HUES64 (cell line): Measurements from ENCODE around the gene CDK14.

ENCODE experiments used
- H3K27ac ChIP-seq: 2 replicates; pipeline ENCODE4 v1.7.0; 2013; ENCODE audit warnings: low read depth, low read length, inconsistent platforms
- H3K27me3 ChIP-seq: 2 replicates; pipeline ENCODE4 v1.6.1; 2013; ENCODE audit warnings: mild to moderate bottlenecking, low read length; ENCODE audit not compliant: insufficient read depth
- H3K36me3 ChIP-seq: 2 replicates; pipeline ENCODE4 v1.6.1; 2013; ENCODE audit warnings: mild to moderate bottlenecking, low read length; ENCODE audit not compliant: insufficient read depth
- H3K4me1 ChIP-seq: 2 replicates; pipeline ENCODE4 v1.6.1; 2013; ENCODE audit warnings: mild to moderate bottlenecking, low read length, moderate library complexity; ENCODE audit not compliant: insufficient read depth
- H3K4me3 ChIP-seq: 2 replicates; pipeline ENCODE4 v1.5.1; 2013; ENCODE audit warnings: mild to moderate bottlenecking, low read length, moderate library complexity
- H3K9ac ChIP-seq: 2 replicates; pipeline ENCODE4 v1.6.1; 2013; ENCODE audit warnings: mild to moderate bottlenecking, low read depth, low read length
- H3K9me3 ChIP-seq: 2 replicates; pipeline ENCODE4 v1.6.1; 2013; ENCODE audit warnings: low read depth, low read length; ENCODE audit not compliant: insufficient read depth
- WGBS: fragments of 150-250, 120-280 bp; methylation state at CpG from one replicate; pipeline ENCODE4 v1.1.7; 2013; ENCODE audit warnings: missing lambda C conversion rate; 5-methylcytosine and 5-hydroxymethylcytosine counted together

Gene CDK14

GRCh38 chr7:90876701-90877100 lies 280.6 kb downstream of the CDK14 start:
- 94% methylated on average over 2 of the region's 2 CpGs for WGBS
- Histone ChIP-seq H3K36me3 (peaks cover 7% of the 10 kb centered on the region; the same call in 1 of the 2 replicates), H3K9me3 (no peaks in the 10 kb centered on the region), H3K4me1 (no peaks in the 10 kb centered on the region), H3K27me3 (no peaks in the 10 kb centered on the region), H3K9ac (no peak overlapping the region), H3K27ac (no peak overlapping the region), H3K4me3 (no peak overlapping the region)

DNA sequence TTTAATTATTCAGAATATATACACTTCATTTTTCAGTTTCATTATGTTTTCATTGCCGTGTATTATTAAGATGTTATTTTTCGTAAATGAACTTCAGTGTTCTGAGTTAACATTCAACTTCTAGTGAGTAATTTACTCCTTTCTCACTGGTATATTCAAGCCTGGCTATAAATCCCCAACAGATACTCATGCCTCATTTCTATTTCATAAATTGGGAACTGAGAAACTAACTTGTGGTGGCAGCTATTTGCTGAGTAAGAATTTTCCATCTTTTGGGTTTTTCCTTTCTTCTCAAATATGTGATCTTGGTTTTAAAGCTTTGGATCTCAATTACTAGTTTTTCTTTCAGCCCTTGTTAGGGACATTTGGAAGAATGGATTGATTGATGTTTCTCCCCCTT lies 281.1 kb downstream of the CDK14 start:
- 80% methylated on average over 1 of the region's 2 CpGs for WGBS
- Histone ChIP-seq H3K36me3 (peaks cover 7% of the 10 kb centered on the region; the same call in 1 of the 2 replicates), H3K4me1 (no peaks in the 10 kb centered on the region), H3K4me3 (no peak overlapping the region), H3K27me3 (no peaks in the 10 kb centered on the region), H3K9ac (no peak overlapping the region), H3K27ac (no peak overlapping the region), H3K9me3 (no peaks in the 10 kb centered on the region)

- Histone ChIP-seq H3K27me3 (no peaks in the 10 kb centered on the region), H3K9me3 (no peaks in the 10 kb centered on the region), H3K4me1 (no peaks in the 10 kb centered on the region), H3K36me3 (peaks cover 7% of the 10 kb centered on the region; the same call in 1 of the 2 replicates), H3K27ac (no peak overlapping the region), H3K4me3 (no peak overlapping the region), H3K9ac (no peak overlapping the region)
- WGBS = 94% methylated on average over 3 of the region's 3 CpGs
Observed at GRCh38 chr7:90879924-90880323, 283.8 kb downstream of the CDK14 start.

DNA sequence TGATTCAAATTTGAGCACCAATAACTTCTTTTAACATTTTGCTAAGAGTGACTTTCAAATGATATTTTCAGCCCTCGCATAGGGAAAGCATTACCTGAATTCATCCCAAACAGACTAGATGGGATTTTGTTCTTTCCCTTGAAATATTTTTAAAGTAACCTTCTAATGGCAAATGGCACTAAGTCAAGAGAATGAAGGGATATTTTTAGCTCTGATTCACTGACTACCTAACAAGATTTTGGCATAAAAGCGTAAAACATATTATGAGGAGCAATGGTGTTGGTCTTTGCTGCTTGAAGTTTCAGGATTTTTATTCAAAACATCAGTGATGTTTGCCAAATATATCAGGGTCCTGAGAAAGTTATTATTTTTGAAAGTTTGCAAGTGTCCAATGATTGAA lies 290.3 kb downstream of the CDK14 start:
- H3K9ac ChIP-seq = no peak overlapping the region
- H3K36me3 ChIP-seq = no peaks in the 10 kb centered on the region
- no peak overlapping the region for H3K27ac ChIP-seq
- no peak overlapping the region for H3K4me3 ChIP-seq
- no peaks in the 10 kb centered on the region for H3K27me3 ChIP-seq
- H3K9me3 ChIP-seq = no peaks in the 10 kb centered on the region
- WGBS = 98% methylated on average over 2 of the region's 2 CpGs
- no peaks in the 10 kb centered on the region for H3K4me1 ChIP-seq

GRCh38 chr7:90889210-90889609 lies 293.1 kb downstream of the CDK14 start:
- no peak overlapping the region for H3K27ac ChIP-seq
- no peak overlapping the region for H3K4me3 ChIP-seq
- H3K4me1 ChIP-seq = peaks cover 7% of the 10 kb centered on the region
- 88% methylated on average over 2 of the region's 2 CpGs for WGBS
- H3K9ac ChIP-seq = no peak overlapping the region
- H3K9me3 ChIP-seq = no peaks in the 10 kb centered on the region
- no peaks in the 10 kb centered on the region for H3K27me3 ChIP-seq
- H3K36me3 ChIP-seq = no peaks in the 10 kb centered on the region

DNA sequence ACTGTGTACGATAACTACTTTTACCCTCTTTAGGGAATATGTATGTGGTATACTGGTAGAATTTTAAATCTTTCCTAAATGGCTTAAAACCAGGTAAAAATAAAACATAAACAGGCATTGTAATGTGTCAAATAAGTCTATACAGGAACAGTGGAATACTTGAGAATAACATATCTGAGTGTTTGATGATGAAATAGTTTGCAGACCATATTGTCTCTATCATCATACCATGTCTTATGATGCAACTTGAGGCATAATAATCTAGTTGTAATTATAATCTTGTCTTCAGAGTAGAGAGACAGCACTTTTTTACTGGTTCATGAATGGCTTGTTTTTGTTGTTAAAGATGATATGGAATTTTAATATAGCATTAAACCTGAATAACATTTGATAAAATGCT lies 293.5 kb downstream of the CDK14 start:
- Histone ChIP-seq H3K9ac (no peak overlapping the region), H3K4me3 (no peak overlapping the region), H3K27me3 (no peaks in the 10 kb centered on the region), H3K27ac (no peak overlapping the region), H3K36me3 (no peaks in the 10 kb centered on the region), H3K4me1 (peaks cover 7% of the 10 kb centered on the region), H3K9me3 (no peaks in the 10 kb centered on the region)
- WGBS = no CpG with 5 or more reads among the region's 1 CpG

DNA sequence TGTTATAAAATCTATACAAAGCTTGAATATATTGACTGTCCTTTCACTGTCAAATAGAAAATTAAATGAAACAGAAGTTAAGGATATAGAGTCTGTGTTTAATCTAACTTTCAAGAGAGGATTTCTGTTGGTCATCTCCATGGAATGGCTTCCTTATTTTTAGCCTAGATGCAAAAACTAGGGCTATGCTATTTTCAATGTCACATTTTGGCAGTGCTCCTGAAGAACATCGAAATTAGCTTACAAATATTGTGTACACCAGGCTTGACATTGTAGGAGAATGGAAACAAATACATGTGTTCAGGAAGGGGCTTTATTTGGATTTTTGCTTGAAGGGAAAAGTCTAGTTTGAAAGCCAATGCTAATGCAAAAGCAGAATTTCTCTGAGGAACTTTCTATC lies 295.4 kb downstream of the CDK14 start:
- H3K4me3 ChIP-seq = no peak overlapping the region
- WGBS = 97% methylated on average over 1 of the region's 1 CpG
- no peak overlapping the region for H3K27ac ChIP-seq
- H3K36me3 ChIP-seq = no peaks in the 10 kb centered on the region
- peaks cover 7% of the 10 kb centered on the region for H3K4me1 ChIP-seq
- no peaks in the 10 kb centered on the region for H3K9me3 ChIP-seq
- no peaks in the 10 kb centered on the region for H3K27me3 ChIP-seq
- H3K9ac ChIP-seq = no peak overlapping the region

DNA sequence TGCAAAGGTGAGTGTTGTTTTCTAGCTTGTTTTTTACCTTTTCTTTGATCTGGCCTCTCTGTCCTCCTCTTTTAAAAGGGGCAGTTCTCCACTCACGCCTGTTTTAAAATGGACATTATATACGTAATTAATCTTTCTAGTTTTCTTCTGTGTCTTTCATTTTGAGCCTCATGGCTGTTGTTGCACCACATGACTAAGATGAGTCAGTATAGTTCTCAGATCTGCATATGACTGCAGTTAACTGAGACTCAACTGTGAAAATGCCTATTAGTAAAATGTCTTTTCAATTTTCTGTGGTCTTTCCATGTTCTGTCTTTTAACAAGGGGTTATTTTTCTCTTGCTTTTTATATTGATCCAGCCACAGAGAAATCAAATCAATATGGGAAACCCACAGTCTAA lies 296.1 kb downstream of the CDK14 start:
- Histone ChIP-seq H3K27me3 (no peaks in the 10 kb centered on the region), H3K9ac (no peak overlapping the region), H3K4me1 (peaks cover 7% of the 10 kb centered on the region), H3K9me3 (no peaks in the 10 kb centered on the region), H3K27ac (no peak overlapping the region), H3K36me3 (no peaks in the 10 kb centered on the region), H3K4me3 (no peak overlapping the region)
- WGBS = 97% methylated on average over 2 of the region's 2 CpGs

GRCh38 chr7:90894122-90894521 lies 298.0 kb downstream of the CDK14 start:
- Histone ChIP-seq H3K9ac (no peak overlapping the region), H3K9me3 (no peaks in the 10 kb centered on the region), H3K4me1 (peaks cover 7% of the 10 kb centered on the region), H3K27ac (no peak overlapping the region), H3K27me3 (no peaks in the 10 kb centered on the region), H3K36me3 (no peaks in the 10 kb centered on the region), H3K4me3 (no peak overlapping the region)
- WGBS = no CpG with 5 or more reads among the region's 3 CpGs

DNA sequence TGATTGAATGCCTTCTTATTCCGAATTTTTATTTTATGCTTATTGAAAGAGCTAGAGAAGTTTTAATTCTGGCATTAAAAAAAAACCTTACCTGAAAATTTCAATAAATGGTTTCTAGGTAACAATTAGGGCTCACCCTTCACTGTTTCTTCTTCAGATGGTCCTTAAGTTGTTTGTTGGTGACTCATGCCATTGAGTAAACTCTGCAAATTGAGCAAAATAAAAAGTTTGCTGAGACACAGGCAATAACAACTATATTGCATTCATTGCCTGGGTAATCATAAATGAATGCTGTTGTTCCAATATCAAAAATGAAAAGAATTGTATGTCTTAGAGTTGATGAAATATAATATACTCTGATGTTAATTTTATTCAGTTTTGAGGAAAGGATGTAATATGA lies 300.3 kb downstream of the CDK14 start:
- Histone ChIP-seq H3K9me3 (no peaks in the 10 kb centered on the region), H3K27me3 (no peaks in the 10 kb centered on the region), H3K4me1 (peaks cover 7% of the 10 kb centered on the region), H3K4me3 (no peak overlapping the region), H3K36me3 (no peaks in the 10 kb centered on the region), H3K9ac (no peak overlapping the region), H3K27ac (no peak overlapping the region)
- no CpG with 5 or more reads among the region's 1 CpG for WGBS

- Histone ChIP-seq H3K4me3 (no peak overlapping the region), H3K36me3 (no peaks in the 10 kb centered on the region), H3K4me1 (no peaks in the 10 kb centered on the region), H3K27ac (no peak overlapping the region), H3K27me3 (no peaks in the 10 kb centered on the region), H3K9me3 (no peaks in the 10 kb centered on the region), H3K9ac (no peak overlapping the region)
Observed at GRCh38 chr7:90897961-90898469, 301.9 kb downstream of the CDK14 start.

- no peaks in the 10 kb centered on the region for H3K9me3 ChIP-seq
- WGBS = 93% methylated on average over 4 of the region's 4 CpGs
- H3K4me3 ChIP-seq = no peak overlapping the region
- H3K36me3 ChIP-seq = no peaks in the 10 kb centered on the region
- no peaks in the 10 kb centered on the region for H3K27me3 ChIP-seq
- H3K9ac ChIP-seq = no peak overlapping the region
- peaks cover 15% of the 10 kb centered on the region; the same call in 1 of the 2 replicates for H3K4me1 ChIP-seq
- no peak overlapping the region for H3K27ac ChIP-seq
Observed at GRCh38 chr7:90900628-90901356, 304.7 kb downstream of the CDK14 start.
